GM20000 (cell line): ENCODE measurements around the gene OR51E2.

Source experiments
- DNase-seq: peaks from one replicate; pipeline ENCODE4 v3.0.0; 2012; ENCODE audit warnings: low spot score
- CTCF ChIP-seq: IDR thresholded peaks from 2 replicates; pipeline ENCODE4 v1.5.1; 2012; ENCODE audit warnings: mild to moderate bottlenecking, control low read depth; ENCODE audit errors: extremely low read depth, missing control alignments

The OR51E2 gene

DNA sequence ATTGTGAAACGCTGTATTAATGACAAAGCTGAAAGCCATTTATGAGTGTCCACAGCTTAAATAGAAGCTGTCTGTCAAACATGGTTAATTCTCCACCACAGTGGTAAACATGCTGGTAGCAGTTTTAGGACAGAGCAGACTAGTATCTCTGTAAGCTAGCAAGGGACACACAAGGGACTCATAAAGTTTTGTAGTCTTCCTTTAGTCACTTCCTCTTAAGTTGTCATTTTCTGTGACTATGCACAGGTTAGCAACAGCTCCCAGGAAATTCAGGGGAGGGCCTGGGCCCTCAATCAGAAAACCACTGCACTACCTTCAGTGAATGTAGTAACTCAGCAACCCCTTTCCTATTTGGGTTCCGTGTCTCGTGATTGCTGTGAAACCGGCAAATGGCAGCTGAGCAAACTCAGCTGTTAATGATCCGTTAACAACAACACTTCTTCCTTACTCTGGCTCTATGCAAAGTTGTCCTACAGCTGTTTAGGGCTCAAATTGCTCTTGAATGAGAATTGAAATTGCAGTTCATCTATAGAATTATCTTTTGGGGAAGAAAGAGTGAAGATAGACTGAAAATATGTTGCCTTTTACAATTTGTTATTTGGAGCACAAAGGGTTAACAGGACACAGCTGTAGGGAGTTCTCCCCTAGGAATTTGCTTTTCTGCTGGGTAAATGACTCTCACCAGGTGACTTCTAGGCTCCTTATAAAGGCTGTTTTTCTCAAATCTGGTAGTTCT is 6.6 kb upstream of the OR51E2 start, which contains the start of gene MMP26:
MMP26 (plus strand) TSS at position 731 of the 736 bp plus-strand sequence.
- TF ChIP-seq CTCF: no peak
- no peak for DNase-seq

DNA sequence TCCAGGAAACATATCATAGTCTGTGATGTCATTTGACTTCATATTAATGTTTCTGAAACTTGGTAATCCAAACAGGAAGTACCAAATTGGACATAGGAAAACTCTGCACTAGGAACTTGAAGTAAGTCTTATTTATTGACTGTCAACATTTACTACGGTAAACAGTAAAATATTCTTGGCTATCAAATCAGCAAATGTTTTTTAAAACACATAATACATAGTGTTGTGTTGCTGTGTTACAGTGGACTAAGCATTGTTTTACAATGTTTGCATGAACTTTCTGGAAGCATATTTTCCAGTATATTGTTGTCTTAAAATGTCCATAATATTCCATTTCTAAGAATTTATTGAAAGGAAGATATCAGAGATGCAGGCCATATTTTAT is 2.8 kb upstream of the OR51E2 start:
- no peak for DNase-seq
- no peak for TF ChIP-seq CTCF

GRCh38 chr11:4699697-4700435 is 2.2 kb upstream of the OR51E2 start:
- DNase-seq: peak; percentile 16
- no peak for TF ChIP-seq CTCF

- no peak for TF ChIP-seq CTCF
- no peak for DNase-seq
Measured at GRCh38 chr11:4695442-4695841, 2.2 kb downstream of the OR51E2 start.

- TF ChIP-seq CTCF: no peak
- DNase-seq: no peak
Measured at GRCh38 chr11:4684631-4685285, 12.9 kb downstream of the OR51E2 start.

DNA sequence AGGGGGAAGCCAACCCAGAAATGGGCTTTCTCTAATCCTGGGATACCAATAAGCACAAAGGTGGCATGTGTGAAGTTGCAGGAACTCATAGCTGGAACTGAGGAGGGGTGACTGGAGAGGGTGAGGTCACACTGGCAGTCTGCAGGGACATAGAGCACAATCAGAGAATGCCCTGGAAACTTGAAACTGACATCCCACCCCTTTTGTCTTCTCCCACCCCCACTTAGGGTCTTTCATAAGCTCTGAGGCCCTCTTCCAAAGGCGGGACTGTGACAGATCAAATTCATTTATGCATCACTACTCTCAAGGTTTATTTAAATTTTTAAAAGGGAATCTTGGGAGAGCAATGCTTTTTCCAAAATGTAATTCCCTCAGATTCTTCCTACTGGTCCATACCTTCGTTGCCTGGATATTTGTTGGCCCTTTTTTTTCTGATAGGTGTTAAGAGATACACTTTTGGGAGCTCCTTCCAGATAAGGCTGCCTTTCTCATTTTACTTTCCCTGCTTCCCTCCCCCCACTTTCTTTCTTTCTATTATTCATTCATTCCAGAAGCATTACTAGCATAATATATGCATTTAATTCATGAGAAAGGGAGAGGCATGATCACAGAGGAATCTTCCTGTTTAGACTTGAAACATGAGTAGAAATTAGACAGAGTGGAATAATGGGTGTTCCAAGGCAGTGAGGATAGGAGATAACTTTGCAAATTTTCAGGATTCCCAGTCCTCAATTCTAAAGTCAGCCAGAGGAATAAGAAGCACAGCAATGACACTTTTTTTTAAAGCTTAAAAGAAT is 14.8 kb downstream of the OR51E2 start:
- no peak for DNase-seq
- TF ChIP-seq CTCF: no peak
